ENCODE measurements around the gene PRMT7. TPM values are rescaled to one million over a fixed set of nuclear protein-coding genes. Genes with fewer than 3 reads are reported as not detected.

Gene PRMT7
- polyA plus RNA-seq, 4 donors, result 43.2 to 58.9 (median 51.4) TPM

- no peak for DNase-seq (ENCODE audit: low read depth in 4 of 4, low spot score in 3 of 4)
Measured at GRCh38 chr16:68299571-68300453, 11.0 kb upstream of the PRMT7 start.

DNA sequence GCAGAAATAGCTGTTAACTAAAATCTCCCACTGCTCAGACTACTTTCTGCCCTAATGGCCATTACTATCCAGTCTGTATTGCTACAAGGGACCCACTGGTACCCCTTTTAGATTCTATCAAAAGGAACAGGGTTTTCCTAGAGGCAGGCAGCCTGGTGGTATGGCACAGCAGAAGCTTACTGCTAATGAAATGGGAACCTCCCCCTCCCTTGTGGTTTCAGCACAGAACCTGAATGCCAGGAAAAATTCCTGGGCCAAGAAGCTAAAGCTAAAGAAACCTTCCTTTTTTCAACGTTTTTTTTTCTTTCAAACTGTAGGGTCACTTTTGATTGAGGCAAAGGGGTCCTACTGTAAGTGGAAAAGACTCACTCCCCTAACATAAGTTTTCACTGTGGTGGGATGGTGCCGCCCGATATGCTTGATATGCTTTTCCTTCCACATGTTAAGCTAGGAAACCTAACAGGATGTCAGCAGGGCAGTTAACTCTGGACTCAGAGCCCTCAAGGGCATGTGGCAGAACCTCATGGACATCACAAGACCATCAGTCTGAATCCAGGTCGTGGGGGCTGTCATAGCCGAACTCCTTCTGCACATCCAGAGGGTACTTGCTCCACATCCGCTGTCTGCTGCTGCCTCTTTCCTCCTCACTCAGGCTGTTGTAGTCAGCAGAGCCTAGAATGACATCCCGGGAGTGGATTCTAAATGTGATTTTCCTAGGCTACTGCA, 9.9 kb upstream of the PRMT7 start:
- no peak for DNase-seq (ENCODE audit: low read depth in 4 of 4, low spot score in 3 of 4)

DNA sequence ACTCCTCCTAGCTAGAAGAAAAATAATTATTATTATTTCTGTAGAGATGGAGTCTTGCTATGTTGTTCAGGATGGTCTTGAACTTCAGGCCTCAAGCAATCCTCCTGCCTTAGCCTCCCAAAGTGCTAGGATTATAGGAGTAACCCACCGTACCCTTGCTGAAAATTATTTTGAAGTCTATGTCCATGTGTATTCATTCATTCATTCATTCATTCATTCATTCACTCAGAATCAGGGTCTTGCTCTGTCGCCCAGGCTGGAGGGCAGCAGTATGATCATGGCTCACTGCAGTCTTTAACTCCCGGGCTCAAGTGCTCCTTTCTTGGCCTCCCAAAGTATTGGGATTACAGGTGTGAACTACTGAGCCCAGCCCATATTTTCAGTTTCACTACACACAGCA, 4.2 kb upstream of the PRMT7 start:
- no peak for DNase-seq (ENCODE audit: low read depth in 4 of 4, low spot score in 3 of 4)

GRCh38 chr16:68309799-68310198, 1.0 kb upstream of the PRMT7 start:
- DNase-seq (ENCODE audit: low read depth in 4 of 4, low spot score in 3 of 4), result no peak

- DNase-seq (ENCODE audit: low read depth in 4 of 4, low spot score in 3 of 4), result no peak
Measured at GRCh38 chr16:68310437-68310773, 414 bp upstream of the PRMT7 start.

GRCh38 chr16:68313116-68313515, 2.3 kb downstream of the PRMT7 start:
- no peak for DNase-seq (ENCODE audit: low read depth in 4 of 4, low spot score in 3 of 4)

- no peak for DNase-seq (ENCODE audit: low read depth in 4 of 4, low spot score in 3 of 4)
Measured at GRCh38 chr16:68319185-68319908, 8.5 kb downstream of the PRMT7 start.

GRCh38 chr16:68324336-68324735, 13.5 kb downstream of the PRMT7 start:
- no peak for DNase-seq (ENCODE audit: low read depth in 4 of 4, low spot score in 3 of 4)

GRCh38 chr16:68324780-68325357, 14.1 kb downstream of the PRMT7 start:
- DNase-seq (ENCODE audit: low read depth in 4 of 4, low spot score in 3 of 4), result no peak

DNA sequence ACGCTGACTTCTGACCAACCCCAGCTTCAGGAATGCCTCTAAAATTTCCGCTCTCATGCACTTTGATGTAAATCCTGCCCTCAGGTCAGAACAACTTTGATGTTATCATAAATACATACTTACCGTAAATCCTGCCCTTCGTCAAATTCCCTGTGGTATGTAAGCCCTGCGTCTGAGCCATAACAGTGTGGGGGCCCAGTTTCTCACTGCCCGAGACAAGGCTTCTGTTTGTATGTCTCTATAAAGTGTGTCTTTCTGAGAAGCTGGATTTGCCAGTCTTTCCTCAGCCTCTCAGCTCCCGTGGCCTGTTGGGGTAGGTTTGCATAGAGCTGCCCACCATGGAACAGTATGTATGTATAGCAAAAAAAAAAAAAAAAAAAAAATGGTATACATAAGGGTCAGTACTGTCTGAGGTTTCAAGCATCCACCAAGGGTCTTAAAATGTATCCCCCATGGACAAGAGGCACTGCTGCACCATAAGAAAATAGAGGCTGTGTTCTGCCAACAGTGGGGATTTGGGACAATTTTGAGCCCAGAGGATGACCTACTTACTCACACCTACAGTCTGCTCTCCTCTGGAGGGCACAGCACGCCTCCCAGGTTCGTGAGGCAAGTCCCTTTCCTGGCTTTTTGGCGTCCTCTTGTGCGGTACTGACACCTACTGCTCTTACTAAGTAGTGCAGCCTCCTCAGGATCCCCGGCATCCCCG, 17.5 kb downstream of the PRMT7 start:
- peak in 2 of 4 donors; percentile 67 to 70 for DNase-seq (ENCODE audit: low read depth in 4 of 4, low spot score in 3 of 4)

GRCh38 chr16:68328860-68329390, 18.1 kb downstream of the PRMT7 start:
- DNase-seq (ENCODE audit: low read depth in 4 of 4, low spot score in 3 of 4), result no peak

DNA sequence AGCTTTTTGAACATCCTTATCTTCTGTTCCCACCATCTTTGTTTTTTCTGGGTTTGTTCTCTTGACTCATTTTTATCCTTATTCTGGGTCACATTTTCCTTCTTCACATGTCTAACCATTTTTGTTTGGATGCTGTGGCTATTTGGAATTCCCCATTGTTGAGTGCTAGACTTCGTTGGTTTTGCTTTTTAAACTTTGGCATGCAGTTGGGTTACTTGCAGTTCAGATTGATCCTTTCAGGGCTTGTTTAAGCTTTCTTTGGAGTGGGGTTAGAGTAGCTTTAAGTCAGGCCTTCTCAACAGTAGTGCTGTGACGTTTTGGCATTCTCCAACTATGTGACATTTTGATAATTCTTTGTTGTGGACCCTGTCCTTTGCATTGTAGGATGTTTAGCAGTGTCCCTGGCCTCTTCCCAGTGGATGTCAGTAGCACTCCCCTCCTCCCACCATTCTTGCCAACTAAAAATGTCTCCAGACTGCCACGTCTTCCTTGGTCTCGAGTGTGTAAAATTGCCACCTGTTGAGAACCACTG, 21.1 kb downstream of the PRMT7 start:
- DNase-seq (ENCODE audit: low read depth in 4 of 4, low spot score in 3 of 4), result no peak

- DNase-seq (ENCODE audit: low read depth in 4 of 4, low spot score in 3 of 4), result peak in 1 of 4 donors; percentile 23
Measured at GRCh38 chr16:68332411-68333121, 21.7 kb downstream of the PRMT7 start.

- no peak for DNase-seq (ENCODE audit: low read depth in 4 of 4, low spot score in 3 of 4)
Measured at GRCh38 chr16:68335175-68335574, 24.4 kb downstream of the PRMT7 start.

DNA sequence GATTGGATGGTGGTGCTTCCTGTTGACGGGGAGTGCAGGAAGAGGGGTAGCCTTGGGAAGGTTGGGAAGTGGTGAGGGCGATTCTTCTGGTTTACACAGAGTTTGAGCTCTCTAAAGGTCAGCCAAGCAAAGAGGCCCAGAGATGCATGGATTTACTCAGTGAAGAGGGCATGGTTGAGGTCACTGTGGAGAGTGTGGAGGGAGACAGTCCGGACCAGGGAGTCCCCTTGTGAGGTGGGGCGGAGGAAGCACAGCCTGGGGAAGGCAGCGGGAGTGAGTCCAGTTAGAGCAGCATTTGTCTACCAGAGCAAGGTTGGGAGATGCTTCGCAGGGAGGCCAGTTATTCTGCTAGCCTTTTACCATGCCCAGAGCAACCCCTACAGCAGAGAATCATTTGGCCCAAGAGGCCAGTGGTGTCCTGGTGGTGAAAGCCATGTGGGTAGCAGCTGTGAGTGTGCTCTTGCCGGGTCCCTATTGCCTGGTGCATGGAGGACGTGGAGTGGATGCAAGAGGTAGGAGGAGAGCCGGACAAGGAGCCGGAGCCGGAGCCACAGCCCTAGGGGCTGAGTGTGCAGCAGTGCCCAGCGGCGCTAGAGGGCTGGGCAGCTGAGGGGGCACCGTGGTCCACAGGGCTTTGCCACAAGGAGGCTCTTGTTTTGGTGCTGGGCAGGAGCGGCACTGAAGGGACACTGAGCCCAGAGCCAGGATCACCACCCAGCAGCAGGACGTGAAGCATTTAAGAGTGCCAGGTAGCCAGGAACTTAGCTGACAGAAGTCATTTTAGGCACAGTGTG, 27.7 kb downstream of the PRMT7 start:
- no peak for DNase-seq (ENCODE audit: low read depth in 4 of 4, low spot score in 3 of 4)

DNA sequence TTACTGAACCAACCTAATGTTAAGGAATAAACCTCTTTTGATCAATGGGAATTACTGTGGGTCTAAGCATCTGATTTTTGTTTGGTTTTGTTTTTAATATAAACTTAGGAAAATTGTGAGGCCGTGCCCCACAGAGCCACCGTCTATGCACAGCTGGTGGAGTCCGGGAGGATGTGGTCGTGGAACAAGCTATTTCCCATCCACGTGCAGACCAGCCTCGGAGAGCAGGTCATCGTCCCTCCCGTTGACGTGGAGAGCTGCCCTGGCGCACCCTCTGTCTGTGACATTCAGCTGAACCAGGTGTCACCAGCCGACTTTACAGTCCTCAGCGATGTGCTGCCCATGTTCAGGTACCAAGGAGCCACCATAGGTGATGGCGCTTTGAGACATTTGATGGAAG, 28.4 kb downstream of the PRMT7 start:
- no peak for DNase-seq (ENCODE audit: low read depth in 4 of 4, low spot score in 3 of 4)

- no peak for DNase-seq (ENCODE audit: low read depth in 4 of 4, low spot score in 3 of 4)
Measured at GRCh38 chr16:68342620-68343019, 31.8 kb downstream of the PRMT7 start.

- no peak for DNase-seq (ENCODE audit: low read depth in 4 of 4, low spot score in 3 of 4)
Measured at GRCh38 chr16:68343137-68343536, 32.3 kb downstream of the PRMT7 start.
